ENCODE results near the gene APCDD1L. TPM values are rescaled to one million over a fixed set of nuclear protein-coding genes. Genes with fewer than 3 reads are reported as not detected.

The APCDD1L gene
- total and polyA plus RNA-seq, 9 donors = 0.08 to 0.62 TPM; not detected in 7

DNA sequence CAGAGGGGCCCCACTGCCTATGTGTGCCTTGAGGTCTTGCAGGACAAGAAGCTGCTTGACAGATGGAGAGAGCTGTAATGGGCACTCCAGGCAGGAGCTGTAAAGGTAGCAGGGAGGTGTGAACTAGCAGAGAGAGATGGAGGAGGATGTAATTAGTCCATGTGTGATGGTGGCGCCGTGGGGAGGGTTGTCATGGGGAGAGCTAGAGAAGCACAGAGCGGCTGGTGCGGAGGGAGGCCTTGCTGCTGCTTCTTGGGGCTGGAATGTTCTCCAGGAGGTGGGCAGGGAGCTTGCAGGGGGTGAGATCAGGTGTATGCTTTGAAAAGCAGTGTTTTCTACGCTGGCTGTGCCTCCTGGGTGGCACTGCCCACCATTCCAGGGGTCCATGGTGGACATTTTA, 32.1 kb downstream of the APCDD1L start:
- intact Hi-C loops (cut with DNase I) = no loop called here
- TF ChIP-seq EP300 (IDR thresholded peaks at IDR 0.05) (no peak), POLR2A (IDR thresholded peaks at IDR 0.05) (no peak), CTCF (IDR thresholded peaks at IDR 0.05) (no peak)
- no peak overlapping the region for H3K27ac ChIP-seq
- no peaks in the 10 kb centered on the region for H3K9me3 ChIP-seq
- 82 to 86% (median 84%) methylated on average over 5 of the region's 5 CpGs for WGBS, 3 donors
- no peak for DNase-seq
- no peaks in the 10 kb centered on the region for H3K27me3 ChIP-seq
- no peaks in the 10 kb centered on the region for H3K4me1 ChIP-seq (ENCODE audit: insufficient read depth)
- no peaks in the 10 kb centered on the region for H3K36me3 ChIP-seq
- no peak overlapping the region for H3K4me3 ChIP-seq

DNA sequence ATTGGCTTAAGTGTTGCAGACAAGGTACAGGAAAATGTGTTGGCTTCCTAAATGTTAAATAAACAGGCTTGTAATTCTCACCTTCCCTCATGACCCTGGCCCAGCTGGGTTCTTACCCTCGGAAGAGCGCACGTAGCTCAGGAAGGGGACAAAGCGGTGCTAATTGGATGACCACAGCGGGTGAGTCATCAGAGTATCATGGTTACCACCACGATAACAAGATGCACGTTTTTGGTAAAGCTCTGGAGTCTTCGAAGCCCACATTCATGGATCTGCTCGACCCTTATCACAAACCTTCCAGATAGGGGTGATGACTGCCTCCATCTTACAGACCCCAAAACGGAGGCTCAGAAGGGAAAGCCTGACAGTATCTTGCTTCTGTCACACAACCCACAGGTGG, 32.8 kb downstream of the APCDD1L start:
- intact Hi-C loops (cut with DNase I) = no loop called here
- no peak for DNase-seq
- H3K9me3 ChIP-seq = no peaks in the 10 kb centered on the region
- no peaks in the 10 kb centered on the region for H3K27me3 ChIP-seq
- TF ChIP-seq POLR2A (IDR thresholded peaks at IDR 0.05) (no peak), EP300 (IDR thresholded peaks at IDR 0.05) (no peak)
- no peaks in the 10 kb centered on the region for H3K36me3 ChIP-seq
- H3K4me3 ChIP-seq = no peak overlapping the region
- no peaks in the 10 kb centered on the region for H3K4me1 ChIP-seq (ENCODE audit: insufficient read depth)
- no peak overlapping the region for H3K27ac ChIP-seq
- WGBS, 3 donors = 75 to 80% (median 77%) methylated on average over 10 of the region's 10 CpGs

- Histone ChIP-seq H3K9me3 (no peaks in the 10 kb centered on the region), H3K27me3 (no peaks in the 10 kb centered on the region), H3K4me1 (ENCODE audit: insufficient read depth) (no peaks in the 10 kb centered on the region), H3K27ac (no peak overlapping the region), H3K4me3 (no peak overlapping the region), H3K36me3 (no peaks in the 10 kb centered on the region)
- TF ChIP-seq CTCF (IDR thresholded peaks at IDR 0.05) (no peak), EP300 (IDR thresholded peaks at IDR 0.05) (no peak), POLR2A (IDR thresholded peaks at IDR 0.05) (no peak)
- 40 to 45% (median 41%) methylated on average over 16 to 18 of the region's 18 CpGs for WGBS, 3 donors
- DNase-seq = no peak
- intact Hi-C loops (cut with DNase I) = no loop called here
Measured at GRCh38 chr20:58481481-58482021, 33.6 kb downstream of the APCDD1L start.

GRCh38 chr20:58480551-58481336, 34.5 kb downstream of the APCDD1L start:
- no peak for DNase-seq
- Histone ChIP-seq H3K36me3 (no peaks in the 10 kb centered on the region), H3K4me3 (no peak overlapping the region), H3K4me1 (ENCODE audit: insufficient read depth) (no peaks in the 10 kb centered on the region), H3K9me3 (no peaks in the 10 kb centered on the region), H3K27ac (no peak overlapping the region), H3K27me3 (no peaks in the 10 kb centered on the region)
- TF ChIP-seq EP300 (IDR thresholded peaks at IDR 0.05) = no peak
- no peak for TF ChIP-seq POLR2A (IDR thresholded peaks at IDR 0.05)
- no peak for TF ChIP-seq CTCF (IDR thresholded peaks at IDR 0.05)
- WGBS, 3 donors = 71 to 77% (median 73%) methylated on average over 16 of the region's 16 CpGs
- intact Hi-C loops (cut with DNase I) = no loop called here
